Embryonic facial prominence (tissue), 1 donor: ENCODE results near the gene RPS6KC1.
A peak's percentile ranks its signal among the peaks of the same experiment; 100 is the strongest.

Source experiments
- DNase-seq: peaks from one replicate; pipeline ENCODE4 v3.0.0-alpha.2; 2016; ENCODE audit errors: extremely low spot score

The RPS6KC1 gene

GRCh38 chr1:213242883-213243282, 191.8 kb downstream of the RPS6KC1 start:
- DNase-seq: no peak

GRCh38 chr1:213244664-213245091, 193.6 kb downstream of the RPS6KC1 start:
- peak; percentile 18 for DNase-seq

- no peak for DNase-seq
Observed at GRCh38 chr1:213245260-213245910, 194.3 kb downstream of the RPS6KC1 start.

DNA sequence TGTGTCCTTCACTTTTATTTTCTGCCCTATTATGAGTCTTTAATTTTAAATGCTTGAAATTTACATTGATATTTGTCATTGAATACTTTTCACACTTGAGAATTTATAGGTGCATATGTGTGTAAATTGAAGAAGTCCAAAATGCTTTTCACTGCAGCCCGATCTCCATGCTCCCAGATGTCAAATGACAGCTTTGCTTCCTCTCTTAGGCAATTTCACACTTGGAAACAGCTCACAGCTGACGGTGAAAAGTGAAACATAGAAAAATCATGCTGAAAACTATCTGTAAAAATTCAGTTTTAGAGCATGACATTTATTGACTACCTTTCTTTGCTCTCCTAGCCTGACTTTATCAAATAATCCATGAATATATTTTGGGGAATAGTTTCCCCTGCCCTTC, 196.0 kb downstream of the RPS6KC1 start:
- DNase-seq: no peak

GRCh38 chr1:213249395-213249794, 198.4 kb downstream of the RPS6KC1 start:
- DNase-seq: no peak

- DNase-seq: no peak
Observed at GRCh38 chr1:213250041-213250440, 199.0 kb downstream of the RPS6KC1 start.

GRCh38 chr1:213250446-213250845, 199.4 kb downstream of the RPS6KC1 start:
- DNase-seq: no peak

- DNase-seq: no peak
Observed at GRCh38 chr1:213251972-213252371, 200.9 kb downstream of the RPS6KC1 start.

DNA sequence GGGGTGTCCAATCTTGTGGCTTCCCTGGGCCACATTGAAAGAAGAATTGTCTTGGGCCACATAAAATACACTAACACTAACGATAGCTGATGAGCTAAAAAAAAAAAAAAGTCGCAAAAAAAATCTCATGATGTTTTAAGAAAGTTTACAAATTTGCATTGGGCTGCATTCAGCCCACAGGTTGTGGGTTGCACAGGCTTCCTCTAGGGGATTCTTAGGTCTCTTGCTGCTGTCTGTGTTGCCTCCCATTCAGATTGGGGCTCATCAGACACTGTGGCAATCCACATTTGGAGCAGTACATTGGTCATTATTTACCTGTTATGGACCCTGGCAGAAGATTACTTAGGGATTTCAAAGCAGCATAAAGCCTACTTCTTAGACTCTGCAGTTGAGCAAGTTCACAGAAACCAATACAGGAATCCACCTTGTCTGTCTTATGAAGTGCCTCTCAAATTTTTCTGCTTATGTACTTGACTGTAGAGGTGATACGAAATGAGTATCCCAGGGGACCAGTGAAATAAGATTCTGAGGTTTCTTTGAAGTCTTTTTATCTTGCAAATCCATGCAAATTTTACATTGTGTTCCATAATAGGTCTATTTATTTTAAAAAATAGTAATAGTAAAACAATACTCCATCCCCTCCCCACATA, 205.5 kb downstream of the RPS6KC1 start:
- no peak for DNase-seq

DNA sequence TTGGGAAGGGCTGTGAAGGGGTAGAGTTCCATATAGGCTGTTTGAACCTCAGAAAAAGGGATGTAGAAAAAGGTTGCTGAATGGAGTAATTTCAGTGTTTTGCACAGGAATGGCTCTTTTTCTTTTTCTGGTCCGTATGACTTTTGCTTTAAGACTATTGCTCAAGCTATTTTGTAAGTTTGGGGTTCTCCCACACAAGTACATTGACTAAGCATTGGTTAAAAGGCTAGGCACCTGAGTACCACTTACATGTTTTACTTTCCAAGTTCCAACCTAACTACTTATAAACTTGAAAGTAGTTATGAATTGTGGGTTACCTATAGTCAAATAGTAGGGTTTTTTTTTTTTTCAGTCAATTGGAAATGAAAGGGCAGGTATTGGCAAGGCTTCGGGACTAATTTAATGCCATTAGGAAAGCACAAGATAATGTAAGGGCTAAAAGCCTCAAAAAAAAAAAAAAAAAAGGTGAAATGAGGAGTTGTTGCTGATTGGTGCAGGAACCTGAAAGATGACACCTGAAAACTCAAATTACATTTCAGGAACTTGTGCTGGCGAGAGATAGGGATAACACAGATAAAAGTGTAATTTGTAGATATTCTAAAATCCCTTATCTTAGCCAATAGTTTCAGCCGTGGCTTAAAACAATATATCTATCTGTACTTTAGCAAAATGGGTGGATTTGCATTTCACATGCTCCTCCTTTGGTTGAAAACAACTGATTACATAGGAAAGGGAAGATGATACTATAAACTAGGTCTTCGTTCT, 209.5 kb downstream of the RPS6KC1 start:
- no peak for DNase-seq

DNA sequence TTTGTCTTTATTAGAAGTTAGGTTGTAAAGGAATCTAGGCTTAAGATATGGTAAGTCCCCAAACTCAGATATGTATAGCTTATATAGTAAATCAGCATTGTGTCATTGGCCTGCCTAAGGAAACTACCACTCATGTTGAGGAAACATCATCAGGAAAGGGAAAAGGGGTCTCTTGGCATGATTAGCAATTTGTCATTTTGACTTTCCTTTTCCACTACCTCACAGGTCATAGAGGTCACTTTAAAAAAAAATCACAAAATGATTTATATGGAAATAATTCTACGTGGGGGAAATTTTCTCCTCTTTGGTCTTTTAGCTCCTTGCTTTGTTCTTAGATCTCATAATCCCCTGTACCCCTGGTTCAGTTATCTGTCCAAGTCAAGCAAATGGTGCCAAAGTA, 213.5 kb downstream of the RPS6KC1 start:
- no peak for DNase-seq

- DNase-seq: no peak
Observed at GRCh38 chr1:213266983-213267772, 216.1 kb downstream of the RPS6KC1 start.

GRCh38 chr1:213268221-213268620, 217.2 kb downstream of the RPS6KC1 start:
- DNase-seq: no peak

- DNase-seq: no peak
Observed at GRCh38 chr1:213269829-213270228, 218.8 kb downstream of the RPS6KC1 start.

DNA sequence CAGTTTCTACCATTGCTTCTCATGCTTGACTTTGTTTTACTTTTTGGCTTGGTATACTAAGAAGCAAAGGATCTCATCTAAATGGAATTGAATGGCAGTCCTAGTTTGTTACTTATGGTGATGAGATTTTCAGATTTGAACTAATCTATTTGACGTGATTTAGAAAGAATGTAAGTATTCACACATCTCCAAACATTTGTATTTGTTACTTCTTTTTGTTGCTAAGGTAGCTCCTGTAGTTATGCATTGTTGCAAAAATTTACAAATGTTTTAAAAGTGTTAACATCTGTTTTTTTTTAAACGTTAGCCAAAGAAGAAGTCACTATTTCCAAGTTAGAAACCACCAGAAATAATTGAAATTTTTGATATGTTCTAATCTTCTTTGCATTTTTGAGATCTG, 222.5 kb downstream of the RPS6KC1 start:
- DNase-seq: no peak

DNA sequence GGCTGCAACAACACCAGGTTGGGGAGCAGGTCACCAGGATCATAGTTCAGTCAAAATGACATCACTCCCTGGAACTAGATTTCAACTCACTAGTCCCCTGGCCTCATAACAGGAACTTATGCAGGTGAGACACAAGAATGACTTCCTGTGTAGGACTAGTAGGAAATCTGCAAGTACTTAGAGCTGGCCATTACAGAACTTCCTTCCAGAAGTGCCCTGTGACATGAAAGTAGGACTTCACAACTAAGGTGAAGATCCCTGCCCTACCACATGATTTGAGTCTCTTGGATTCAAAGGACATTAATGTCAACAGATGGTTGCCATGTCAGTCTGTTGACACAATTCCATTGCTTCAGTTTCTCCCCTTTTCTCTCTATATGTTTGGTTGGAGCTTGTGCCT, 223.1 kb downstream of the RPS6KC1 start:
- DNase-seq: no peak

- DNase-seq: no peak
Observed at GRCh38 chr1:213275293-213275692, 224.3 kb downstream of the RPS6KC1 start.

DNA sequence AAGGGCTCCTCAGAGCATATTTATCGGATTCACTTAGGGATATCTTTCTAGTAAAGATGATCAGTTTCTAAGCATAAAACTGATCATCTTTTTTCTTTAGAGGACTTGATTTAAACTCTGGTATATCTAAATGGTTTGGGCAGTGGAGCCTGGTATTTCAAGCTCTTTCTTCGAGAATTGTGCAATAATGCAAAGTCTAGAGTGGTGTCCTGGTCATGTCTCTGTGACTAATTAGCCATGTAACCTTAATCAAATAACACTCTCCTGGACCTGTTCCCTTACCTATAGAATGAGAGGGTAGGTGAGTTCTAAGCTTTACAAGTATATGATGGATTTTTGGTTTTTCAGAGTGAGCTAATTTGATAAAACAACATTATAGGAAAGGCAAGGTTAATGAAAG, 225.2 kb downstream of the RPS6KC1 start:
- DNase-seq: no peak

DNA sequence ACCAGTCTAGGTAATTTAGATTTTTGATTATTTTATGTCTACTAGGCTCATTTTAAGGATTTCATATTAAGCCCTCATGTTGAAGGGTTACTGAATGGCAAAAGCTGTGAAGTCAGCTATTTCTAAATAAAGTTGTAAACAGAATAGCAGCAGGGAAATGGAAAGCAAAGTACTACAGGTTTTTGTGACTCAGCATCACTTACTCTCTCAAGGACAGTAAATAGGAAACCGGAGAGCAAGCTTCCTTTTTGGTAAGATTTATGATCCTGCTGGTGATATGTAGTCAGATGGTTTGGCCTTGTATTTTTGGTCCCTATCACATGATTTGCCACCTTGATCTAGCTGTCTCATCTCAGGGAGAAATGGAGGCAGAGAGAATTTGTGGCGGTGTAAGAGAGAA, 226.0 kb downstream of the RPS6KC1 start:
- no peak for DNase-seq

DNA sequence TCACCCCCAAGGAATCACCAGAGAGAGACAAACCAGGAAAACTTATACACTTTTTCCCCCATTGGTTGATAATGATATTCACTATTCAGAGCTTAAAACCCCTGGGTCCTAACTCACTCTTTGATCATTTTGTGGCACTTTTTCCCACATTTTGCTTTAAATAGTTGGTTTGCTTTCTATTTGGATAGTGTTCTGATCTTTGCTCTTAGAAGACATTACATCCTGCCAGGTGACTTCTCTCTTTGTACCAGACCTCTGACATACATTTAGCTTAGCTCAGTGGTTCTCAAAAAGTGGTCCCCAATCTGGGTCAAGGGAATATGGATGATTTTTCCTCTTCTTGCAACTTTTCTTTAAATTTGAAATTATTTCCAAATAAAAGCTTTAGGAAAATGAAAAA, 228.4 kb downstream of the RPS6KC1 start:
- DNase-seq: no peak

DNA sequence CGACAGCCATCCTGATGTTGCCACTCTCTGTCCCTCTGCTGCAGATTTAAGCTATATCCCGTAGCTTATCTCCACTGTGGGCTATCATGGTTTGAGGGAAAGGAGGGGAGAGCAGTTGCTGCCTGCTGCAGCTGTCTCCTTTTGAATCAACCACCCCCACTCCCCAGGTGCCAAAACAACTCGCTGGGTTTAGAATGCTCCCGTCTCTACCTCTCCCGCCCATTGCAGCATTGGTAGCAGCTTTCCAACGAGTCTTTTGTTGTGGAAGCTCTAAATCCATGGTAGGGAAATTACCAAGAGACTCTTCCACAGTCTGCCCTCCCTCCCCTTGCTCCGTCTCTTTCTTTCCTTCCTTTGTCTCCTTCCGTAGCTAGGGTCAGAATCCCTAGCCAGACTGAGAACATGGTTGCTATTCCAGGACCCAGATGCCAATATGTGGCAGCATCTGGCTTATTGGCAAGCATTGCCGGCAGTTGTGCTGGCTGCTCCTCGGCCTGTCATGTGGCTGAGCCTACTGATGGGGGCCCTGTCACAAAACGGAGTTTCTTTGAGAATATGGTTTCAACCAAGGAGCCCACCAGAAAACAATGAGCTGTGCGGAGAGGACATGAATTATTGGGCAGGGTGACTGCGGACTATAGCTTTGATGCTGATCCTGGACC, 230.7 kb downstream of the RPS6KC1 start:
- no peak for DNase-seq

GRCh38 chr1:213284626-213285025, 233.6 kb downstream of the RPS6KC1 start:
- no peak for DNase-seq
